ENCODE results near the gene ABTB1.

ABTB1 gene

DNA sequence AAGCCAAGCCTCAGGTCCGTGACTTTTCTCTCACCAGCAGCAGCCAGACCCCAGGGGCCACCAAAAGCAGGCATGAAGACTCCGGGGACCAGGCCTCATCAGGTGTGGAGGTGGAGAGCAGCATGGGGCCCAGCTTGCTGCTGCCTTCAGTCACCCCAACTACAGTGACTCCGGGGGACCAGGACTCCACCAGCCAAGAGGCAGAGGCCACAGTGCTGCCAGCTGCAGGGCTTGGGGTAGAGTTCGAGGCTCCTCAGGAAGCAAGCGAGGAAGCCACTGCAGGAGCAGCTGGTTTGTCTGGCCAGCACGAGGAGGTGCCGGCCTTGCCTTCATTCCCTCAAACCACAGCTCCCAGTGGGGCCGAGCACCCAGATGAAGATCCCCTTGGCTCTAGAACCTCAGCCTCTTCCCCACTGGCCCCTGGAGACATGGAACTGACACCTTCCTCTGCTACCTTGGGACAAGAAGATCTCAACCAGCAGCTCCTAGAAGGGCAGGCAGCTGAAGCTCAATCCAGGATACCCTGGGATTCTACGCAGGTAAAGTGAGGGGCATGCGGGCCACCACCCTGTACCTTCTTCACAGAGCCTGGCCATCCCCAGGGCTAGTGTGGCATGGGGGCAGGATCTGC is 12.0 kb upstream of the ABTB1 start:
- H3K27ac ChIP-seq = no peak overlapping the region
- TF ChIP-seq, protein P1, sequence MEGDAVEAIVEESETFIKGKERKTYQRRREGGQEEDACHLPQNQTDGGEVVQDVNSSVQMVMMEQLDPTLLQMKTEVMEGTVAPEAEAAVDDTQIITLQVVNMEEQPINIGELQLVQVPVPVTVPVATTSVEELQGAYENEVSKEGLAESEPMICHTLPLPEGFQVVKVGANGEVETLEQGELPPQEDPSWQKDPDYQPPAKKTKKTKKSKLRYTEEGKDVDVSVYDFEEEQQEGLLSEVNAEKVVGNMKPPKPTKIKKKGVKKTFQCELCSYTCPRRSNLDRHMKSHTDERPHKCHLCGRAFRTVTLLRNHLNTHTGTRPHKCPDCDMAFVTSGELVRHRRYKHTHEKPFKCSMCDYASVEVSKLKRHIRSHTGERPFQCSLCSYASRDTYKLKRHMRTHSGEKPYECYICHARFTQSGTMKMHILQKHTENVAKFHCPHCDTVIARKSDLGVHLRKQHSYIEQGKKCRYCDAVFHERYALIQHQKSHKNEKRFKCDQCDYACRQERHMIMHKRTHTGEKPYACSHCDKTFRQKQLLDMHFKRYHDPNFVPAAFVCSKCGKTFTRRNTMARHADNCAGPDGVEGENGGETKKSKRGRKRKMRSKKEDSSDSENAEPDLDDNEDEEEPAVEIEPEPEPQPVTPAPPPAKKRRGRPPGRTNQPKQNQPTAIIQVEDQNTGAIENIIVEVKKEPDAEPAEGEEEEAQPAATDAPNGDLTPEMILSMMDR (IDR thresholded peaks at IDR 0.05) = no peak

DNA sequence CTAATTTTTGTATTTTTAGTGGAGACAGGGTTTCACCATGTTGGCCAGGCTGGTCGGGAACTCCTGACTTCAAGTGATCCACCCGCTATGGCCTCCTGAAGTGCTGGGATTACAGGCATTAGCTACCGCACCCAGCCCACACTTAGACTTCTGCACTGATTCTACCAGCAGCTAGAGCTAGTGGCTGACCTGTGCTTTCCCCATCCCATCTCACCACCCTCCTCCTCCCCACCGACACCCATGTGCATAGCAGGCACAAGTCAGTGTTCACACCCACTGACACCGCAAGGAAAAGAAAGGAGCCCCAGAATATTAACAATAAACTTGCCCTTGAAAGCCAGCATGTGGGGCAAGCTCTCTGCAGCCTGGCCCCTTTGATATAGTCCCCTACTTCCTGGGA is 11.2 kb upstream of the ABTB1 start:
- TF ChIP-seq, protein P1 (IDR thresholded peaks at IDR 0.05) = no peak
- Histone ChIP-seq H3K4me3 (ENCODE audit: low read depth in 1 of 2, low read length in 1 of 2) (no peak overlapping the region), H3K27me3 (no peaks in the 10 kb centered on the region), H3K36me3 (no peaks in the 10 kb centered on the region), H3K4me1 (ENCODE audit: control insufficient read depth in 1 of 2, insufficient read depth in 1 of 2, low read depth in 1 of 2, low read length in 1 of 2) (no peaks in the 10 kb centered on the region), H3K27ac (no peak overlapping the region), H3K9me3 (no peaks in the 10 kb centered on the region)

More for the DNA sequence above, 12.0 kb upstream of the ABTB1 start:
- Histone ChIP-seq H3K4me3 (ENCODE audit: low read depth in 1 of 2, low read length in 1 of 2) (no peak overlapping the region), H3K9me3 (no peaks in the 10 kb centered on the region), H3K27me3 (no peaks in the 10 kb centered on the region), H3K4me1 (ENCODE audit: control insufficient read depth in 1 of 2, insufficient read depth in 1 of 2, low read depth in 1 of 2, low read length in 1 of 2) (no peaks in the 10 kb centered on the region), H3K36me3 (no peaks in the 10 kb centered on the region)

DNA sequence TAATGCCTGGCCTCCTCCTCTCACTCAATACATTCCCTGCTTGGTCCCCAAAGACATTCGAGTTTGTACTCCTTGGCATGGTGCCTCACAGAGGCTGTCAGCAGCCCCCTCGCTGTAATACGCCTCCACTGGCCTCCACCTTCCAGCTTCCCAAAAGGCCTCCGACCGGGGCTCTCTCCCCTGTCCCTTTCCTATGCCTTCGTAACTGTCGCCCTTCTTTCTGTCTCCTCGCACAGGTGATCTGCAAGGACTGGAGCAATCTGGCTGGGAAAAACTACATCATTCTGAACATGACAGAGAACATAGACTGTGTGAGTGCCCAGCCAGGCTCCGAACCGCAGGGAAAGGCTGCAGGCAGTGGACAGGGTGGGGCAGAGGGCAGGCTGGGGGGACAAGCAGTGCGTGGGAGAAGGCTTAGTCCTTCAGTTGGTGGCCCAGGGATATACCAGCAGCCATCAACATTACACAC is 10.7 kb upstream of the ABTB1 start:
- TF ChIP-seq, protein P1 (IDR thresholded peaks at IDR 0.05) = no peak
- Histone ChIP-seq H3K27me3 (no peaks in the 10 kb centered on the region), H3K27ac (no peak overlapping the region), H3K4me1 (ENCODE audit: control insufficient read depth in 1 of 2, insufficient read depth in 1 of 2, low read depth in 1 of 2, low read length in 1 of 2) (no peaks in the 10 kb centered on the region), H3K9me3 (no peaks in the 10 kb centered on the region), H3K4me3 (ENCODE audit: low read depth in 1 of 2, low read length in 1 of 2) (no peak overlapping the region), H3K36me3 (no peaks in the 10 kb centered on the region)

DNA sequence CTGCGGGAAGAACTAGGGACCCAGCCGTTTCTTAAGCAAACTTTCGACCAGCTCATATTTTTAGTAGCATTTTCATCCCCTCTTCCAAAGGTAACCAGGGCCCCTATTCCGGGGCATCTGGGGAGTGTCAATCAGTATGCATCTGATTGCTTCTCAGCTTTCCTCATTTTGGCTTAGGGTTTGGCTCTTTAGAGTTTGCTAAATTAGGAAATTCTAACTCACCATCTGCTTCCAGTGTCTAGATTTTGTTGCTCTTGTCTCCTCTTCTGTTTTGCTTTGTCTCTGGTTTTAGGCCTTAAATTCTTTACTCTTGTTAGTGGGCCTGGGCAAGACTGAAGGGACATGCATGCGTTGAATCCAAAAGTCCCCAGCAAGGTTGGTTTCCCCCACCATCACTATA is 9.6 kb upstream of the ABTB1 start:
- H3K9me3 ChIP-seq = no peaks in the 10 kb centered on the region
- H3K4me3 ChIP-seq (ENCODE audit: low read depth in 1 of 2, low read length in 1 of 2) = no peak overlapping the region
- H3K27me3 ChIP-seq = no peaks in the 10 kb centered on the region
- no peaks in the 10 kb centered on the region for H3K4me1 ChIP-seq (ENCODE audit: control insufficient read depth in 1 of 2, insufficient read depth in 1 of 2, low read depth in 1 of 2, low read length in 1 of 2)
- TF ChIP-seq, protein P1 (IDR thresholded peaks at IDR 0.05) = no peak
- no peaks in the 10 kb centered on the region for H3K36me3 ChIP-seq
- no peak overlapping the region for H3K27ac ChIP-seq

DNA sequence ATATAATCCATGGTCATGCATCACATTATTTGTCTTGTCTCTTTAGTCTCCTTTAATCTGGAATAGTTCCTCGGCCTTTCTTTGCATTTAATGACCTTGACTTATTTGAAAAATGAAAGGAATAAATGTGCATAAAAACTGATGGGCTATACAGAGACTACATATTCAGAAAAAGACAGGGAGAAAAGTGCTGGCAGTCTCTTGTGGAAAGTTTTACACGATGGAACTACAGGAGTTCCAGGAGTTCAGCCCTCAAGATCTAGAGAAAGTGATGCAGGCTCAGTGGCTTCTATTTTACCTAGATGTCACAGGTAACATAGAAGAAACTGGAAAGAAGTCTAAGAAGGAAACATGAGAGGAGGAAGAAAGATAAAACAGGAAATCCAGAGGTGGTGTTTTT is 7.6 kb upstream of the ABTB1 start:
- no peaks in the 10 kb centered on the region for H3K9me3 ChIP-seq
- TF ChIP-seq, protein P1 (IDR thresholded peaks at IDR 0.05) = no peak
- no peak overlapping the region for H3K4me3 ChIP-seq (ENCODE audit: low read depth in 1 of 2, low read length in 1 of 2)
- H3K4me1 ChIP-seq (ENCODE audit: control insufficient read depth in 1 of 2, insufficient read depth in 1 of 2, low read depth in 1 of 2, low read length in 1 of 2) = no peaks in the 10 kb centered on the region
- no peak overlapping the region for H3K27ac ChIP-seq
- no peaks in the 10 kb centered on the region for H3K27me3 ChIP-seq
- H3K36me3 ChIP-seq = no peaks in the 10 kb centered on the region
